GM21528 (cell line): ENCODE results near the gene RPL18.
A peak's percentile ranks its signal among the peaks of the same experiment; 100 is the strongest.
"Not testable (repeated sequence)": the region's sequence is repeated elsewhere in the genome, so short reads cannot be mapped to it uniquely, and the experiment has no call there.

Experiments used
- ATAC-seq: cut with Tn5 transposase; IDR thresholded peaks from one replicate; pipeline ENCODE4 v1.9.1; 2021; ENCODE audit warnings: mild to moderate bottlenecking, moderate library complexity; ENCODE audit not compliant: unreplicated experiment, low FRiP score

The RPL18 gene

DNA sequence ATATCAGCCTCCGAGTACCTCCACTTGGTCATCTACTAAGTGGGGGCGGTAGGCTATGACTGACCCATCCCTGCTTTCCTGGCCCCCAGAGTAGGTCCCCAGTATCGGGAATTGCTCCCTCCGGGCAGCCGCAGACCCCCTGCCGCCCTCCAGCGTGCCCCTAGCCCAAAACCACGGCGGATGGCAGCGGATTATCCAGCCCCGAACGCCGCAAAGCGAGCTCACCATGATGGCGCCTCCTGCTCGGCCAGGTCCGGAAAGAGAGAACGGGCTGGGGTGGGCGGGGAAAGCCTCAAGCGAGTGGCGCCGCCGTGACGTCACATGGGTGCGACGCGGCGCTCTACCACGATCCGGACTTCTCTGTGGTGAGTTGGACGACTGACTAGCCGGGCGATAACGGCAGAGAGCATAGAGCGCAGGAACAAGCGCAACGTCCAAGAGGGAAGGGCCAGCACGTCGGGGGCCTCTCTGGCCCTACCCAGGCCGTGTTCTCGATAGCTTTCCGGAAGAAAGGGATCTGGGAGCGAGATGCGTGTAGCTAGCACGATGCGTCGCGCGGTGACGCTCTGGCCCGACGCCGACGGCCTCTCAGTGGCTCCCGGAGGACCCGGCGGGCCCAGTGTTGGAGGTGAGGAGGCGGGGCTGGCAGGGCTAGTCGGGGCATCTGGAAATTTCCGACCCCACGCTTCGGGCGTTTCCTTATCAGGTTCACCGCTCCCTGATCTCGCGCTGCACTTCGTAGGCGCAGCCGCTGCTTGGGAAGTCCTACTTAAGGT, at the start of gene RPL18, which contains the start of gene SPHK2:
Gene RPL18, minus strand, starts transcription at position 263 of the 776 bp plus-strand sequence. Its CDS starts 35 bp downstream, at position 228.
Gene SPHK2, plus strand, starts transcription at position 591 of the 776 bp plus-strand sequence. CDS start 1,009 bp downstream, outside the sequence.
- peak; percentile 79 for ATAC-seq

- no peak for ATAC-seq
Observed at GRCh38 chr19:48668761-48669160, 49.8 kb upstream of the RPL18 start.

DNA sequence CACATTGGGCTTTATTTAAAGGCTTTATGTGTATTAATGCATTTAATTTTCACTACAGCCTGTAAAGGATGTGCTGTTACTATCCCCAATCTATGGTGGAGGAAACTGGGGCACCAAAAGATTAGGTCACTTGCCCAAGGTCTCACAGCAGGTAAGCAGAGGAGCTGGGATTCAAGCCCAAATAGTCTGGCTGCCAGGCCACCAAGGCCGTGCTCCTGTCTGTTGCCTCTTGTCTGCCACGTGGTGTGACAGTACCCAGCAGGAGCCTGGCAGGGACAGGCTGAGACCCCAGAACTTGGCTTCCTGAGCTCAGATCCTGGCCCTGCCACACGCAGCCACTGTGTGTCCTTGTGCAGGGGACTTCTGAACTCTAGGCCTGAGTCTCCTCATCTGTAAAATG, 49.4 kb upstream of the RPL18 start:
- ATAC-seq: no peak

DNA sequence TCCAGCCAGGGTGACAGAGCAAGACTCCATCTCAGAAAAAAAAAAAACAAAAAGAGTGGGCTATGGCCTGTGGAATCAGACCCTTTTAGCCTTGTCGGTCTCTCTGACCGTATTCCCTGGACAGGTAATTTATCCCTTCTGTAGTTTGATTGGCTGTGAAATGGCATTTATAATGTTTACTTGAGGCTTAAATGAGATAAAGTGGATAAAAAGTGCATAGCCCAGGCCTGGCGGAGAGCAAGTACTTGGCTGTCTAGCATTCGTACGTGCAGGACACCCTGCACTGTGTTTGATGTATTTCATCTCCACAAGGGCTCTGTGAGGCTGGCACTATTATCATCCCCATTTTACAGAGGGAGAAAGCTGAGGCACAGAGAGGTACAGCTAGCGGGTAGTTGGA, 46.8 kb upstream of the RPL18 start:
- ATAC-seq: no peak

GRCh38 chr19:48664476-48664875, 45.5 kb upstream of the RPL18 start:
- no peak for ATAC-seq

- ATAC-seq: no peak
Observed at GRCh38 chr19:48663667-48664066, 44.7 kb upstream of the RPL18 start.

GRCh38 chr19:48661711-48662090, 42.7 kb upstream of the RPL18 start:
- no peak for ATAC-seq

DNA sequence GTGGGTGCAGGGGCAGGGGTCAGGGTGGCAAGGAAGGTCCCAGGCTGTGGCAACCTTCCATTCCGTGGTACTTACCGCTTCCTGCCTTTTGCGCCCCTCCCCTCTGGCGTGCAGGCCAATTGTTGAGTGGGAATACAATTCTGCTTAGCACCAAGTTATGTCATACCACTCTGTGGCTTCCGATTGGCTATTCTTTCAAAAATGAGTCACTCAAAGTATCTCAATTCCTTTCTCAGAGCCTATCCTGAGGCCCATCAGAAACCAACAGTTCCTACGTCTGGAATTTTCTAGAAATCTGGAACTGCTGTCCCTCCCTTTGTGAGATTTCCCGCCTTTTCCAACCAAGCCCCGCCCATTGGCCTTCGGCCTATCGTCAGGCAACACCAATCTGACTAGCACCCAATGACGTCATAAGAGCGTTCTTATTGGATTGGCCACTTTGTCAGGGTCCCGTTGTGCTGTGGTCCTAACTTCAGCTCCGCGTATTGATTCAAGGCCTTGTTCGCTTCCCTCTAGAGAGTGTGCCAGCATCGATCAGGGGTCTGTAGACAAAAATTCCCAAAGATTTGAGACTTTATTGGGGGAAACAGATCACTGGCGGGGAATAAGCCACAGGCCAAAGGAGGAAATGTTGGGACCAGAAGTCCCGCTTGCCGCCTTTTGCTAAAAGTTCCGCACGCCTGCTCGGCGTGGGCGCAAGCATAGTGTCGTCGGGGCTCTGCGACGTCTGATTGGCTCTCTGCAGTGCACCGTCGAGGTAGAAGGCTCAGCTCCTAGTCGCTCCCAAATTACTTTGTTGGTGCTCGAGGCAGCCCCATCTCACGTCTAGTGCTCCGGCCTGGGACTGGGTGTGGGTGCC, 42.1 kb upstream of the RPL18 start:
- peak; percentile 74 for ATAC-seq

GRCh38 chr19:48659768-48660167, 40.8 kb upstream of the RPL18 start:
- no peak for ATAC-seq

- no peak for ATAC-seq
Observed at GRCh38 chr19:48658483-48658882, 39.5 kb upstream of the RPL18 start.

DNA sequence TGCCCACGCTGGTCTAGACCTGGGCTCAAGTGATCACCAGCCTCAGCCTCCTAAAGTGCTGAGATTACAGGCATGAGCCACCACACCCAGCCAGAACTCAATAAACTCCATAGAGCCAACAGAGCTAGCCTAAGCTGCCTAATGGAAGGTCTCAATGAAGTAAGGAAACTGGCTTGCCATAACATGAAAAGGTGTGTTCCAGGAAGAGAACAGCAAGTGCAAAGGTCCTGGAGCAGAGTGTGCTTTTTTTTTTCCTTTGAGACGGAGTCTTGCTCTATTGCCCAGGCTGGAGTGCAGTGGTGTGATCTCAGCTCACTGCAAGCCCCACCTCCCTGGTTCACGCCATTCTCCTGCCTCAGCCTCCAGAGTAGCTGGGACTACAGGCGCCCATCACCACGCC, 38.9 kb upstream of the RPL18 start:
- not testable (repeated sequence) for ATAC-seq

DNA sequence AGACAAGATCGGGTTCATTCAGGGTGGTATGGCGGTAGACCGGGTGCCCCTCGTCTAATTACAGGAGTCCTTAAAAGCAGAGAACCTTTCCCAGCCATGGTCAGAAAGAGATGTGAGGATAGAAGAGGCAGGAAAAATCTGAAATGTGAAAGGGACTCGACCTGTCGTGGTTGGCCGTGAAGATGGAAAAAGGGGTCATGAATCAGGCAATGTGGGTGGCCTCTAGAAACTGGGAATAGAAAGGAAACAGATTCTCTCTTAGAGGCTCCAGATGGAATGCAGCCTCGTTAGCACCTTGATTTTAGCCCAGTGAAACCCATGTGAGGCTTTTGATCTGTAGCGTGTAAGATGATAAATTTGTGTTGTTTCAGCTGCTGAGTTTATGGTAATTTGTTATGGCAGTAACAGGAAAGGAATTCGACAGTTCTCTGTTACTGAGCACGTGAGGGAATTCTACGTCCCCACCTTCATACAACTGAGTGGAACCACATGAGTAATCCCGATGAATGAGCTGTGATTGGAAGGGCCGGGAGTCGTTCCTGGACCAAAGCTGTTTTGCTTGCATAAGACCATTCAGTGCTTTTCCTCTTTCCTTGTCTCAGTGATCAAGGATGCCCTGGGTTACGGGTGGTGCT, 38.0 kb upstream of the RPL18 start:
- no peak for ATAC-seq

DNA sequence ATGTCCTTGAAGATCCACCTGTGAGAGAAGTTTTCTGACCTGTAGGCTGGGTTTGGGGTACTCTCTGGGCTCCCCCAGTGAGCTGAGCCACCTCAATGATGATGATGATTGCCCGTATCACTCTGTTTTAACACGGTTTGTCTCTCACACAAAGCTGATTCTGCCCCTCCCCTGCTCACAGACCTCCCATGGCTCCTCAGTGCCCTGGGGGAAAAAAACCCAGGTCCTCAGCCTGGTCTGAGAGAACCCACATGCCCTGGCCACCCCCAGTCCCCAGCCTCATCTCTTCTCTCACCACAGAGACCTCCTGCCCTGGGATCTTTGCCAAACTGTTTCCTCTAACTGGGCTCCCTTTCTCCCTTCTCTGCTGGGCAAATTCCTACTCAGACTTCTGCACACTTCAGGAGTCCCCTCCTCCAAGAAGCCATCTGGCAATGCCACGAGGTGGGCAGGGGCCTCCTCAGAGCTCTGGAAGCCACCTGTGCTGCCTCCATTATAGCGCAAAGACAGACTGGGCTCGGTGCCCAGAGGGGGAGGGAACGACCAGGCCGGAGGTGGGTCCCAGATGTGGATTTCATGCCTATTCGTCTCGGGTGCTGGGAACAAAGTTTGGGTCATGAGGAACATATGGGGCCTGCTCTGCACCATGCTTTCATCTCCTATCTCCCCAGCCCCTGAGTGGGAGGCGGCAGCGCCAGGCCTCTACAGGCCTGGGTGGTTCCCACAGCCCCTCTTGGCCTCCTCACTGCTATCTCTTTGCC, 35.5 kb upstream of the RPL18 start:
- no peak for ATAC-seq

DNA sequence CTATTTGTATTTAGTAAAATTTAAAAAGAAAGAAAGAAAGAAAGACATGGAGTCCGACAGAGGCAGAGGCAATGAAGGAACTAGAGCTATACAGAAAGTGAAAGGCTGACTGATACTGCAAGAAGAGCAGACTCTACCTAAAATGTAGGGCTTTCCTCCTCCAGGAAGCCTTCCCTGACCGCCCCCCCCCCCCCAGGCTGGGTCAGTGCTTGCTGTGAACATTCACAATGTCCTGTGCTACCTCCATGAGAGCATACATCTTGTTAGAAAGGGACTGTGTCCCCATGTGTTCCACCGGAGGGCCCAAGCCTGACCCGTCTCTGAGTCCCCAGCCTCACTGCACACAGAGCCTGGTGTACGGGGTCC, 32.7 kb upstream of the RPL18 start:
- no peak for ATAC-seq

- no peak for ATAC-seq
Observed at GRCh38 chr19:48650974-48651682, 32.1 kb upstream of the RPL18 start.

- ATAC-seq: no peak
Observed at GRCh38 chr19:48648134-48648533, 29.2 kb upstream of the RPL18 start.

DNA sequence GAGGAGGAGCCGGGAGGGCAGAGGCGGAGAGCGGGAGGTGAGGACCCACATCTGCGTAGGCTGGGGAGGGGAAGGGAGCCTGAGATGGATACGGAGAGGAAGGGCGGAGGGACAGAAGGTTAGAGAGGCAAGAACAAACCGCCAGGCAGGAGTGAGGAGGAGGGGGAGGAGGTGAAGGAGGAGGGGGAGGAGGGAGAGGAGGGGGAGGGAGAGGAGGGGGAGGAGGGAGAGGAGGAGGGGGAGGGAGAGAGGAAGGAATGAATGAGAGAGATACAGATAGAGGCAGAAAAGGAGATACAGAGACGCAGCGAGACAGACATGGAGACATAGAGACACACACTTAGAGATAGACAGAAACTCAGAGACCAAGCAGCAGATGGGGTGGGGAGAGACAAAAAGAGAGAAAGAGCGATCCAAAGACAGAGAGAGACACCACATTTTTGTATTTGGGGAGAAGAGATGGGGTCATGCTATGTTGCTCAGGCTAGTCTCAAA, 27.8 kb upstream of the RPL18 start:
- ATAC-seq: no peak

DNA sequence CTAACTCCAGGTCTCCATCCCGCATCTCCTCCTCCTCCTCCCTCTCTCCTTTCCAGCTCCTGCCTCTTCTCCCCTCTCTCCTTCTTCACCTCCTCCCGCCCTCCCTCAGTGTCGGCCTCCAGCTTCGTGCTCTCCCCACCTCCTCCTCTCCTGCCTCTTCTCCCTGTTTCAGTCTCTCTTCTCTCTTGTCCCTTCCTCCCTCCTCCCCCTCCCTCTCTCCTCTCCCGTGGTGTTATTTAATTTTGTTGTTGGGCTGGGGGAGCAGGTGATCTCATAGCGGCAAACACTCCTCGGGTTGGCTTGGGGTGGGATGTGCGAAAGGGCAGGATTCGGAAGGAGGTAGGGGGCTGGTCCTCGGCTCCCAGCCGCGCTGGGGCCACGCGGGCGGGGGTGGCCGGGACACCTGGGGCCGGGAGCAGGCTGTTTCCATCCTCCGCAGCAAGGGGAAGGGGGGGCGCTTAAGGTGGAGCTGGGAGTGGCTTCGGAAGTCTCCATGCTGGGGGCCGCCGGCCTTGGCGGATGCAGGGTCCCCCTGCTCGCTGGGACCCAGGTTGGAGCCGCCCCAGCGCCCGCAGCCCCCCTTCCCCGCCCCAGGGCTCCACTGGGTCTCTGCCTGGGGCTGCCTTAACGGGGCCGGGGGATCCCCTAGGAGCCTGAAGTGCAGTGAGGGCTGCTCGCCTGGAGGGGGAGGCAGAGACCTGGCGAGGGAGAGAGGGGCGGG, 27.2 kb upstream of the RPL18 start, which contains the start of gene CA11:
Gene CA11, minus strand, starts transcription at position 187 of the 721 bp plus-strand sequence. CDS start 555 bp downstream, outside the sequence.
- peak; percentile 70 for ATAC-seq

GRCh38 chr19:48645620-48646000, 26.6 kb upstream of the RPL18 start:
- ATAC-seq: no peak
